Measurements from ENCODE around the gene BPIFB1.

The BPIFB1 gene

GRCh38 chr20:33282991-33283555 lies at the start of gene BPIFB1:
Gene BPIFB1, plus strand, starts transcription at chr20:33283214. Its CDS starts 2,860 bp downstream, at chr20:33286074.
- DNase-seq (ENCODE audit: low read depth): no peak

GRCh38 chr20:33234050-33234449 lies 49.0 kb upstream of the BPIFB1 start:
- DNase-seq (ENCODE audit: low read depth): no peak

GRCh38 chr20:33235696-33236095 lies 47.3 kb upstream of the BPIFB1 start, which contains the start of gene BPIFA1:
Gene BPIFA1, plus strand, starts transcription at chr20:33235996. Its CDS starts 1,716 bp downstream, at chr20:33237712.
- no peak for DNase-seq (ENCODE audit: low read depth)

GRCh38 chr20:33236351-33236750 lies 46.7 kb upstream of the BPIFB1 start:
- DNase-seq (ENCODE audit: low read depth): no peak

- DNase-seq (ENCODE audit: low read depth): no peak
These were observed 45.0 kb upstream of the BPIFB1 start for GRCh38 chr20:33237989-33238388.

- DNase-seq (ENCODE audit: low read depth): no peak
These were observed 43.6 kb upstream of the BPIFB1 start for GRCh38 chr20:33239418-33239817.

GRCh38 chr20:33239979-33240736 lies 42.9 kb upstream of the BPIFB1 start:
- no peak for DNase-seq (ENCODE audit: low read depth)

GRCh38 chr20:33240923-33241322 lies 42.1 kb upstream of the BPIFB1 start:
- no peak for DNase-seq (ENCODE audit: low read depth)

- DNase-seq (ENCODE audit: low read depth): no peak
These were observed 40.5 kb upstream of the BPIFB1 start for GRCh38 chr20:33242319-33243100.

- no peak for DNase-seq (ENCODE audit: low read depth)
These were observed 36.9 kb upstream of the BPIFB1 start for GRCh38 chr20:33246077-33246476.

- no peak for DNase-seq (ENCODE audit: low read depth)
These were observed 33.6 kb upstream of the BPIFB1 start for GRCh38 chr20:33249456-33249855.

GRCh38 chr20:33250666-33251065 lies 32.3 kb upstream of the BPIFB1 start:
- no peak for DNase-seq (ENCODE audit: low read depth)

GRCh38 chr20:33251496-33251895 lies 31.5 kb upstream of the BPIFB1 start:
- no peak for DNase-seq (ENCODE audit: low read depth)

GRCh38 chr20:33252460-33252859 lies 30.6 kb upstream of the BPIFB1 start:
- DNase-seq (ENCODE audit: low read depth): no peak

- DNase-seq (ENCODE audit: low read depth): no peak
These were observed 28.0 kb upstream of the BPIFB1 start for GRCh38 chr20:33255005-33255404.

GRCh38 chr20:33257237-33257636 lies 25.8 kb upstream of the BPIFB1 start:
- DNase-seq (ENCODE audit: low read depth): no peak

GRCh38 chr20:33259371-33259770 lies 23.6 kb upstream of the BPIFB1 start:
- DNase-seq (ENCODE audit: low read depth): no peak

GRCh38 chr20:33261465-33261864 lies 21.5 kb upstream of the BPIFB1 start:
- no peak for DNase-seq (ENCODE audit: low read depth)

GRCh38 chr20:33262658-33263065 lies 20.4 kb upstream of the BPIFB1 start:
- DNase-seq (ENCODE audit: low read depth): no peak

GRCh38 chr20:33263784-33264183 lies 19.2 kb upstream of the BPIFB1 start:
- no peak for DNase-seq (ENCODE audit: low read depth)

GRCh38 chr20:33267701-33268100 lies 15.3 kb upstream of the BPIFB1 start:
- no peak for DNase-seq (ENCODE audit: low read depth)

GRCh38 chr20:33272155-33272873 lies 10.7 kb upstream of the BPIFB1 start:
- no peak for DNase-seq (ENCODE audit: low read depth)
